SK-N-SH treated with all-trans-retinoic acid at 6 μM for 48 hours (cell line): Measurements from ENCODE around the gene SMTNL2.

Source experiments
- ATAC-seq: fragments of 200-7000 bp; cut with Tn5 transposase; 3 replicates; pipeline ENCODE4 v1.9.1; 2020; ENCODE audit warnings: mild to moderate bottlenecking, moderate library complexity
- ARNTL ChIP-seq: fragments of 450-650 bp; formaldehyde crosslinking; IDR thresholded peaks from 2 replicates; pipeline ENCODE4 v1.5.0; 2020; ENCODE audit warnings: low read depth, mild to moderate bottlenecking, moderate library complexity, borderline replicate concordance
- CREB5 ChIP-seq: fragments of 250-450 bp; sonication (Bioruptor Pico); IDR thresholded peaks from 2 replicates; pipeline ENCODE4 v1.5.1; 2020; ENCODE audit warnings: low read depth, mild to moderate bottlenecking, moderate library complexity
- CSDC2 ChIP-seq: fragments of 250-450 bp; sonication (Bioruptor Pico); IDR thresholded peaks from 2 replicates; pipeline ENCODE4 v1.5.0; 2020; ENCODE audit warnings: mild to moderate bottlenecking, moderate library complexity
- ESRRG ChIP-seq: fragments of 250-450 bp; sonication (Bioruptor Pico); IDR thresholded peaks from 2 replicates; pipeline ENCODE4 v1.6.1; 2021; ENCODE audit warnings: mild to moderate bottlenecking
- GLIS3 ChIP-seq: fragments of 250-450 bp; sonication (Bioruptor Pico); IDR thresholded peaks from 2 replicates; pipeline ENCODE4 v1.5.0; 2020; ENCODE audit warnings: mild to moderate bottlenecking, moderate library complexity
- POU6F1 ChIP-seq: fragments of 250-450 bp; sonication (Bioruptor Pico); IDR thresholded peaks from 2 replicates; pipeline ENCODE4 v1.8.0; 2021; ENCODE audit warnings: low read depth, mild to moderate bottlenecking, moderate library complexity, borderline replicate concordance
- PPARA ChIP-seq: fragments of 250-450 bp; sonication (Bioruptor Pico); IDR thresholded peaks from 2 replicates; pipeline ENCODE4 v1.5.0; 2020; ENCODE audit warnings: mild to moderate bottlenecking, borderline replicate concordance
- RARB ChIP-seq: fragments of 250-450 bp; sonication (Bioruptor Pico); IDR thresholded peaks from 2 replicates; pipeline ENCODE4 v1.8.0; 2021; ENCODE audit warnings: mild to moderate bottlenecking, moderate library complexity
- SNAI2 ChIP-seq: fragments of 250-450 bp; sonication (Bioruptor Pico); IDR thresholded peaks from 2 replicates; pipeline ENCODE4 v1.5.0; 2020; ENCODE audit warnings: mild to moderate bottlenecking, moderate library complexity
- TCF4 ChIP-seq: fragments of 250-450 bp; sonication (Bioruptor Pico); IDR thresholded peaks from 2 replicates; pipeline ENCODE4 v1.8.0; 2021; ENCODE audit warnings: mild to moderate bottlenecking, moderate library complexity, borderline replicate concordance
- TSHZ2 ChIP-seq: fragments of 250-450 bp; sonication (Bioruptor Pico); IDR thresholded peaks from 2 replicates; pipeline ENCODE4 v1.5.0; 2020; ENCODE audit warnings: mild to moderate bottlenecking, moderate library complexity
- ZC3H10 ChIP-seq: fragments of 250-450 bp; sonication (Bioruptor Pico); IDR thresholded peaks from 2 replicates; pipeline ENCODE4 v1.5.1; 2021; ENCODE audit warnings: mild to moderate bottlenecking, moderate library complexity
- ZFP30 ChIP-seq: fragments of 450-650 bp; formaldehyde crosslinking; IDR thresholded peaks from 2 replicates; pipeline ENCODE4 v1.5.0; 2022; ENCODE audit warnings: mild to moderate bottlenecking, moderate library complexity
- ZNF70 ChIP-seq: fragments of 450-650 bp; formaldehyde crosslinking; IDR thresholded peaks from 2 replicates; pipeline ENCODE4 v1.5.0; 2020; ENCODE audit warnings: mild to moderate bottlenecking, moderate library complexity
- TF ChIP-seq, protein P1 (sequence below): fragments of 250-450 bp; sonication (Bioruptor Pico); IDR thresholded peaks from 2 replicates; pipeline ENCODE4 v1.8.0; 2020; ENCODE audit warnings: mild to moderate bottlenecking, moderate library complexity, borderline replicate concordance

SMTNL2 gene

DNA sequence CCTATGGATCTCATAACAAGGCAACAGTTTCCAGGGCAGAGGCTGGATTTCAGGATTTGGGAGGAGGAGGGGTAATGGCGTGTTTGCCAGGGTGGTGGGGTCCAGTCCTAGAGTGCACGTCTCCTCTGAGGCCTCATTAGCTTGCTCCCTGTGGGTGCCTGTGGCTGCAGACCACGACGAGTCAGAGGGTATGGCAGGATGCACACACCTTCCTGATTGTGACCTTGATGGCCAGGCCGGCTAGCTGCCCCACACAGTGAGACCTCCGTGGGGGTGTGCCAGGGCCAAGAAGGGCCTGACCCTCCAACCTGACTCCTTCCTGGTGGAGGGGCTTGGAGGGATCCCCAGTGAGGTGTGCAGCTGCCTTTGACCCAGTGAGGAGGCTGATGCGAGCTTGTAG is 4.0 kb upstream of the SMTNL2 start:
- TF ChIP-seq TSHZ2 (CRISPR knock-in tag) (no peak), POU6F1 (CRISPR knock-in tag) (no peak), ZFP30 (CRISPR knock-in tag) (no peak), CREB5 (no peak)
- ATAC-seq = no peak

- no peak for ATAC-seq
These were observed 2.2 kb upstream of the SMTNL2 start for GRCh38 chr17:4582101-4582501.

GRCh38 chr17:4582691-4583090 is 1.6 kb upstream of the SMTNL2 start:
- no peak for TF ChIP-seq ZNF70 (CRISPR knock-in tag)
- ATAC-seq = no peak; the same call in 2 of the 3 replicates

More at GRCh38 chr17:4582101-4582501, 2.2 kb upstream of the SMTNL2 start:
- TF ChIP-seq CSDC2 (no peak), ESRRG (no peak), GLIS3 (CRISPR knock-in tag) (no peak), ARNTL (CRISPR knock-in tag) (no peak), TSHZ2 (CRISPR knock-in tag) (no peak), RARB (CRISPR knock-in tag) (no peak)
- TF ChIP-seq, protein P1, sequence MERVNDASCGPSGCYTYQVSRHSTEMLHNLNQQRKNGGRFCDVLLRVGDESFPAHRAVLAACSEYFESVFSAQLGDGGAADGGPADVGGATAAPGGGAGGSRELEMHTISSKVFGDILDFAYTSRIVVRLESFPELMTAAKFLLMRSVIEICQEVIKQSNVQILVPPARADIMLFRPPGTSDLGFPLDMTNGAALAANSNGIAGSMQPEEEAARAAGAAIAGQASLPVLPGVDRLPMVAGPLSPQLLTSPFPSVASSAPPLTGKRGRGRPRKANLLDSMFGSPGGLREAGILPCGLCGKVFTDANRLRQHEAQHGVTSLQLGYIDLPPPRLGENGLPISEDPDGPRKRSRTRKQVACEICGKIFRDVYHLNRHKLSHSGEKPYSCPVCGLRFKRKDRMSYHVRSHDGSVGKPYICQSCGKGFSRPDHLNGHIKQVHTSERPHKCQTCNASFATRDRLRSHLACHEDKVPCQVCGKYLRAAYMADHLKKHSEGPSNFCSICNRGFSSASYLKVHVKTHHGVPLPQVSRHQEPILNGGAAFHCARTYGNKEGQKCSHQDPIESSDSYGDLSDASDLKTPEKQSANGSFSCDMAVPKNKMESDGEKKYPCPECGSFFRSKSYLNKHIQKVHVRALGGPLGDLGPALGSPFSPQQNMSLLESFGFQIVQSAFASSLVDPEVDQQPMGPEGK (CRISPR knock-in tag) = no peak

DNA sequence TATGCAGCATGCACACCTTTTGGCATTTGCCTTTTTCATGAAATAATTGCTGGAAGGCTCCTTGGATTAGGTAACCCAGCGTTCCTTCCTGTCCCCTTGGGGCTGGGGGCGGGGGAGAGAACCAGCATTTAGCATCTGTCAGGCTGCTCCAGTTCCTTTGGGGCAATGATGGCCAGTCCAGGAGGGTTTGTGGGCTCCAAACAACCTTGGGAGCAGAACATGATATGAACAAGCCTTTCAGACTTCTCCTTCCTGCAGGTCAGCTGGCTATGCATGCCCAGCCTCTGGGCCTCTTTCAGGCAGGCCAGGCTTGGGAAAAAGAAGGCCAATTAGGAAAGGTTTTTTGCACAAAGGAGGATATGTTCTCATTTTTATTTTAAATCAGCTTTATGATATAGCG is 1.1 kb upstream of the SMTNL2 start:
- no peak for ATAC-seq
- no peak for TF ChIP-seq ARNTL (CRISPR knock-in tag)
- no peak for TF ChIP-seq POU6F1 (CRISPR knock-in tag)
- TF ChIP-seq TSHZ2 (CRISPR knock-in tag) = no peak
- no peak for TF ChIP-seq SNAI2
- no peak for TF ChIP-seq ZC3H10
- no peak for TF ChIP-seq PPARA (CRISPR knock-in tag)
- TF ChIP-seq TCF4 (CRISPR knock-in tag) = no peak
